Suprapubic skin (tissue), 4 donors: ENCODE measurements around the gene STPG4.

Source experiments
- CTCF ChIP-seq, 2 donors: fragments of 200-600 bp in 1 of 2; fragments of 450-650 bp in 1 of 2; sonication (generic) in 1 of 2; IDR thresholded peaks; one replicate each; pipeline ENCODE4 v1.5.1; 2016 to 2019; ENCODE audit warnings: antibody characterized with exemption in 2 of 2, mild to moderate bottlenecking in 1 of 2, moderate library complexity in 1 of 2
- EP300 ChIP-seq: sonication (generic); formaldehyde crosslinking; IDR thresholded peaks from one replicate; pipeline ENCODE4 v1.6.1; 2017; ENCODE audit warnings: antibody characterized with exemption
- POLR2A ChIP-seq, 2 donors: fragments of 450-650 bp; IDR thresholded peaks; one replicate each; pipeline ENCODE4 v1.6.1; 2017; ENCODE audit warnings: antibody characterized with exemption in 2 of 2, mild to moderate bottlenecking in 2 of 2, moderate library complexity in 2 of 2
- POLR2AphosphoS5 ChIP-seq, 3 donors: sonication (generic); formaldehyde crosslinking; IDR thresholded peaks; one replicate each; pipeline ENCODE4 v1.6.1; 2017; ENCODE audit warnings: antibody characterized with exemption in 3 of 3

GRCh38 chr2:47078541-47079482 is 76.3 kb downstream of the STPG4 start:
- TF ChIP-seq EP300 (no peak), CTCF (IDR thresholded peaks at IDR 0.05) (no peak), POLR2A (IDR thresholded peaks at IDR 0.05) (no peak), POLR2AphosphoS5 (IDR thresholded peaks at IDR 0.05) (no peak)
